Activated T-cell treated with anti-CD3 and anti-CD28 coated beads for 24 hours (primary cell): Measurements from ENCODE around the gene DDX17.

ENCODE experiments used
- DNase-seq: peaks from one replicate; pipeline ENCODE4 v3.0.0-alpha.2; 2020; ENCODE audit warnings: low read depth

Gene DDX17

DNA sequence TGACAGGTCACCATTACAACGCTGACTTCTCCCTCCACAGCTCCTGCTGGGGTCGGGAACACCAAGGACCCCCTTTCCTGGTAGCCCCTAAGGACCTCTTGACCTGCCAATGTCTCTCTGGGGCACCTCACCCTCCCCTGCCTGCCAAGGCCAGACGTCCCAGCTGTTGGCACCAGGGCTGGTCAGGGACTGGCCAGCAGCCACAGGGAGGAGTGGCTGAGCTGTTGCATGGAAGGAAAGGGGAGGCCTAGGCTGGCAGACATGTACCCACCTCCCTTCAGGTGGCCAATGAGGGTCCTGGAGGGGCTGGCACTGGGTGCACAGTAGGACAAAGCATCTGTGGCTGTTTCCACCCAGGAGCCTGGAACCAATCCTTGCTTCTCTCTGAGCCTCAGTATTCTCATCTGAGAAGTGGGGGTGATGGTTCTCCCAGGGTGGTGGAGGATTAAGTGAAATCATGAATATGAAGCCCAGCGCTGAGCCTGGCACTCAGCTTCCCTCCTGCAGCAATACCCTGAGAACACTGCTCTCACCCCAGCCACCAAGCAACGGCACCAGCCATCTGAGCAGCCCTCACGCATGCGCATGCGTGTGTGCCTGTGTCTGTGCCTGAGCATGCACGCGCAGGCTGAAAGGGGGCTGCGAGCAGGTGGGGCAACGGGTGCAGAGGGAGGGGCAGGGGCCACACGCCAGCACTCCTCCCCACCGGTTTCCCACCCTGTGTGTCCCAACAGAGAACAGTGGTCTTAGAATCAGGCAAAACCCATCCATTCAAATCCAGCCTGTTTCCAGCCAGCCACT lies 57.0 kb downstream of the DDX17 start:
- DNase-seq = no peak

GRCh38 chr22:38446018-38446601 lies 60.0 kb downstream of the DDX17 start:
- no peak for DNase-seq

GRCh38 chr22:38444783-38445182 lies 61.3 kb downstream of the DDX17 start:
- DNase-seq = no peak

DNA sequence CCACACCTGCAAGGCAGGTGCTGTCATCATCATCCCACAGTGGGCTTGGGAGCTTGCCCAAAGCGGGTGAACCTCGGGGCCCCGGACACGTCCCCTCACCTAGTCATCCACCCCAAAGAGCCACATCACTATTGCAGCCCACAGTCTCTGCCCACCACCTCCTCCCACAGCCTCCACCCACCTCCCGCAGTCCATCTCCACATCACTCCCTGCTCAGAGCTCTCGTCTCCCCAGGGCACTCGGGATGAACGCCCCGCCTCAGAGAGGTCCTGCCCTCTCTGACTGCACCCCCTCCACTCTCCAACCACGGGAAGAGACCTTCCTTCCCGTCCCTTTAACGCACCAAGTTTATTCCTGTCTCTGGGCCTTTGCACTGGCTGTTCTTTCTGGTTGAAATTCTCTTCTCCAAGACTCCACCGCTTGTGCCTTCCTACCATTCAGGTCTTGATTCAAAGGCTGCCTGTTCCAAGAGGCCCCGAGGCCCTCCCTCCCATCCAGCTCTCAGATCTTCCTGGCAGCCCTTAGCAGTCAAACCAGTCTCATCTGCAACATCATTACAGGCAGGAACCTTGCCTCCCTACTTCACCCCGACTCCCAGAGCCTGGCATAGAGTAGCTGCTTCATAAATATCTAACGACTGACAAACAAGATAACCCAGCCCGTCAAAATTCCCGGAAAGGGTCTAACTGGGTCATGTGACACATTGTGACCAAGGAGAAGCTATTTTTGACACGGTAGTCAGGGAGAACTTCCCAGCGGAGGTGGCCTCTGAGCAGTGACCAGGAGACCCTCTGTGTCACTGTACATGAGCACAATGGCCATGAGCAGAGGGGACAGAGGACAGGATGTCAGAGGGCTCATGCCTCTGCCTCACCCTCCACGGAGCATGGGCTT lies 62.2 kb downstream of the DDX17 start:
- DNase-seq = no peak

DNA sequence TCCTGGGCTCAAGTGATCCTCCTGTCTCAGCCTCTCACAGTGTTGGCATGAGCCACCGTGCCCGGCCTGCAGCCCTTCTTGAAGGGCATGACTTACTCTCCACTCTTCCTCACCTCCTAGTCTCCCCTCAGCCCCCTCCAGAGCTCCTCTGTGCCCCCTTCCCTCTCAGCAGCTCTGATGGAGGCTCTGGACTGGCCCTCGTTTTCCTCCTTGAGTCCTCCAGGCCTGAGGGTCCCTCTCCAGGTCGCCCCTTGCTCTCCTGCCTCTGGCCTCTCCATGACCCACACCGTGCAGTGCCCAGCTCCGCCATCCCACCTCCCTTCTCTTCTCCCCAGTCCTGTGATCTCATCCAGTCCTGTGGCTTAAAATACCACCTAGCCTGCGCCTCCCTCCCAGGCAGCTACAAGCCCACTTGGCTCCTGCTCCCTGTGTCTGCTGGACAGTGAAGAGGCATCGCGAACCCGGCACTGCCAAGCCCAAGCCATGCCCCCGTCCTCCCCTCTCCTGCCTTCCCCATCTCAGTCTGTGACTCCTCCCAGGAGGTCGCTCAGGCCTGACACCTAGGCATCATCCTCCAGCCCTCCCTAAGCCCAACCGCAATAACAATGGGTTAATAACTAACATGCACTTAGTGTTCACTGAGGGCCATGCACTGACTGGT lies 63.0 kb downstream of the DDX17 start:
- no peak for DNase-seq

GRCh38 chr22:38441620-38442287 lies 64.4 kb downstream of the DDX17 start:
- DNase-seq = no peak

DNA sequence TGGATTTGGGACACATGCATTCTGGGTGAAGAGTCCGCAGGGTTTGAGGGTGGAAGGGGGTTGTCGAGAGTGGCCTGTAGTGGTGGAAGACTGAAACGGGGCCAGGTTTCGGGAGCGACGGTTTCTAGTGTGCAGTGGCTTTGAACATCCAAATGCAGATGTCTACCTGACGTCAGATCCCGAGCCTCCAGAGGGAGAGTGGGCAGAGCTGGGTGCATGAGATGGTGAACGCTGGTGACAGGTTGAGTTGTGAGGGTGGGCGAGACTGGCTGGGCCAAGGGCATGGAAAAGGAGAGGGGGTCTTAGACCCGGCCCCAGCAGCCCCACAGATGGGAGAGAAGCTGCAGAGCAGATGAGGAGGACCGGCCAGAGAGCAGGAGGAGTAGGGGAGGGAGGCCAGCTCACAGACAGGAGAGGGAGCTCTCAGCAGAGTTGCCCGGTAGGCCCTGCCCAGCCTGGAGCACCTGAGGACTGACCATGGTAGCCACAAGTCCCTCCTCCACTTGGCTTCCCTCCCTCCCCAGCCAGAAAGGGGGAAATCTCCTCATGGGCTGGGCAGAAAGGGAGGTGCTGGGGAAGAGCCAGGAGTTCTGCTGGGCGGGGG lies 65.3 kb downstream of the DDX17 start:
- no peak for DNase-seq

- no peak for DNase-seq
These were observed 68.7 kb downstream of the DDX17 start for GRCh38 chr22:38437416-38437815.

DNA sequence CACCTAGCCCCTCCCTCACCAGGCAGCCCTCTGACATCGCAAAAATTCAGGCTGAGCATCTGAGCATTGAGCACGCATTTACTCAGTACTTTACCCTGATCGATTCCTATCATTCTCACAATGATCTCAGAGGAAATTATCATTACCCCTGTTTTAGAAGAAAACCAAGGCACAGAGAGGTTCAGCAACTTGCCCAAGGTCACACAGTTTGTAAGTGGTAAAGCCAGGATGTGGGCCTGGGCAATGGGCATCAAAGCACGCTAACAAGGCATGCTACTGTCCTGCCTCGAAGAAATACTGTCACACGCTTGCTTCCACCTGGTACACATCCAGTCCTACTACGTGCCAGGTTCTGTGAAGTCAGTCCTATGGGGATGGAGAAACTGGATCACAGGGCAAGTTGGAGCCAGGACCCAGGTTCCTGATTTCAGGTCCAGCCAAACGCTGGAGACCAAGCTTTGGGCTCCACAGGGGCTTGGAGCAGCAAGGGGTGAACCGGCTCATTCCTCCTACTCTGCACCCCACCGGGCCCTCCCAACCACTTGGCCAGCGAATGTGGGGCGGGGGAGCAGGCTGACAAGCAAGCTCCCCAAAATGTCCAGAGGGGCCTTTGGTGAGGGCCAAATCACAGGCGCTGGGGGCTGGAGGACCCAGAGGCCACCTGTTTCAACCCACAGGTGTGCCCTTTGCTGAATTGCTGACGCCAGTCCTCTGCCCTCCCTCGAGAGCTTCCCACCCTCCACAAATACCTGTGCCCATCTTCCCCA lies 69.3 kb downstream of the DDX17 start:
- DNase-seq = no peak

DNA sequence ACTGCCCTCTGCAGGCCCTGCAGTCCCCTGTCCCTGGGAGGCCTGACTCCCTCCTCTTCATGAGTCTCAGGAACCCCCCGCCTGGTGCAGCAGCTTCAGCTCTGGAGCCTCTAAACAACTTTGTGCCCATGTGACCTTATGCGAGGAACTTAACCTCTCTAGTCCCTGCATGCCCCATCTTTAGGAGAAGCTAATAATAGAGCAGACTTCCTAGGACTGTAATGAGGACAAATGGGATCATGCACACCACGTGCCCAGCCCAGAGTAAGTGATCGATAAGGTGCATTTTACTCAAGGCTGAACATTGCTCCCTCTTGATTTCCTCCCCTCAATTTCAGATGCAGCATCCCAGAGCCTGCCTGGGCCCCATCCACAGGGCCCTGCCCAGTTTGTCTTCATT lies 70.1 kb downstream of the DDX17 start:
- no peak for DNase-seq

GRCh38 chr22:38435010-38435409 lies 71.1 kb downstream of the DDX17 start:
- no peak for DNase-seq

- DNase-seq = no peak
These were observed 72.2 kb downstream of the DDX17 start for GRCh38 chr22:38433871-38434270.
